ENCODE measurements around the gene FNTB. TPM values are rescaled to one million over a fixed set of nuclear protein-coding genes. Genes with fewer than 3 reads are reported as not detected.

The FNTB gene
- polyA plus RNA-seq, 1 experiment = 17.3 TPM

GRCh38 chr14:65001723-65002122 lies 15.0 kb downstream of the FNTB start:
- H3K4me3 ChIP-seq (ENCODE audit: low read depth, low read length) = no peak overlapping the region
- ChIA-PET POLR2A (interaction anchor here (0.6 kb wide), 1 partner anchor 564 kb away, joined by 3 read pairs; no protein-coding TSS in a partner anchor), CTCF (interaction anchor here (1.0 to 10.6 kb wide), 2 partner anchors 7 to 18 kb away, joined by 3 to 91 read pairs; no protein-coding TSS in a partner anchor)
- H3K27me3 ChIP-seq (ENCODE audit: control insufficient read depth, insufficient read depth, low read length) = no peaks in the 10 kb centered on the region
- H3K27ac ChIP-seq (ENCODE audit: low read depth, low read length) = no peak overlapping the region
- TF ChIP-seq, protein P1, sequence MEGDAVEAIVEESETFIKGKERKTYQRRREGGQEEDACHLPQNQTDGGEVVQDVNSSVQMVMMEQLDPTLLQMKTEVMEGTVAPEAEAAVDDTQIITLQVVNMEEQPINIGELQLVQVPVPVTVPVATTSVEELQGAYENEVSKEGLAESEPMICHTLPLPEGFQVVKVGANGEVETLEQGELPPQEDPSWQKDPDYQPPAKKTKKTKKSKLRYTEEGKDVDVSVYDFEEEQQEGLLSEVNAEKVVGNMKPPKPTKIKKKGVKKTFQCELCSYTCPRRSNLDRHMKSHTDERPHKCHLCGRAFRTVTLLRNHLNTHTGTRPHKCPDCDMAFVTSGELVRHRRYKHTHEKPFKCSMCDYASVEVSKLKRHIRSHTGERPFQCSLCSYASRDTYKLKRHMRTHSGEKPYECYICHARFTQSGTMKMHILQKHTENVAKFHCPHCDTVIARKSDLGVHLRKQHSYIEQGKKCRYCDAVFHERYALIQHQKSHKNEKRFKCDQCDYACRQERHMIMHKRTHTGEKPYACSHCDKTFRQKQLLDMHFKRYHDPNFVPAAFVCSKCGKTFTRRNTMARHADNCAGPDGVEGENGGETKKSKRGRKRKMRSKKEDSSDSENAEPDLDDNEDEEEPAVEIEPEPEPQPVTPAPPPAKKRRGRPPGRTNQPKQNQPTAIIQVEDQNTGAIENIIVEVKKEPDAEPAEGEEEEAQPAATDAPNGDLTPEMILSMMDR (IDR thresholded peaks at IDR 0.05; ENCODE audit: low read depth, low read length) = no peak
- no peaks in the 10 kb centered on the region for H3K9me3 ChIP-seq (ENCODE audit: control insufficient read depth, insufficient read depth, low read length)
- DNase-seq (ENCODE audit: low read depth, low spot score) = no peak

DNA sequence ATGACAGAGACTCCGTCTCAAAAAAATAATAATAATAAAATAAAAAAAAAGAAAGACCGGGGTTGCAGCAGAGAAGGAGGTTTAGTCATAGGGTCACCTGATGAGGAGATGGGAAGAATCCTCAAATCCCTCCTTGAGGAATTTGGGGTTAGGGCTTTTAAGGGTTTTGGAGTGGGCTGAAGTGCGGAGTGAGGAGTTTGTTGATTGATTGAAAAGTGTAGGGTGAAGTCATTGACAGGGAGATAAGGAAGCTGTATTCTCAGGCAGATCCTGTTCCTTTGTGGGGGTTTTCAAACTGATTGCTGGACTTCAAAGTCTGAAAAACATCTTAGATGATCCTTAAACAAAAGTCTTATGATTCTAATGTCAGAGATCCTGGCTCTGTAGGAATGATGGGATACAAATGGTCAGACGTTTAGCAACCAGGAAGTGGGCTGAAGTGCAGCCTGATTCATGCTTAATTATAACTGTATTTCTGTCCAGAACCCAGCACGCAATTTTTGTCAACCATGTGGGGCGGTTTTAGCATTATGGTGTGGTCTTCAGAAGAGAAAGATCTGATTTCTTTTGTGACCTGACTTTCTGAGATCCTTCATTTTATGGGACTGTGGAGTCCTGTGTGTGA lies 16.0 kb downstream of the FNTB start:
- TF ChIP-seq, protein P1 (IDR thresholded peaks at IDR 0.05; ENCODE audit: low read depth, low read length) = no peak
- ChIA-PET CTCF (interaction anchor here (1.0 to 10.6 kb wide), 2 partner anchors 8 to 17 kb away, joined by 3 to 91 read pairs; no protein-coding TSS in a partner anchor), POLR2A (no interaction called here)
- no peak overlapping the region for H3K4me3 ChIP-seq (ENCODE audit: low read depth, low read length)
- peak overlapping the region; percentile 62 for H3K27ac ChIP-seq (ENCODE audit: low read depth, low read length)
- H3K9me3 ChIP-seq (ENCODE audit: control insufficient read depth, insufficient read depth, low read length) = no peaks in the 10 kb centered on the region
- DNase-seq (ENCODE audit: low read depth, low spot score) = no peak
- H3K27me3 ChIP-seq (ENCODE audit: control insufficient read depth, insufficient read depth, low read length) = no peaks in the 10 kb centered on the region

DNA sequence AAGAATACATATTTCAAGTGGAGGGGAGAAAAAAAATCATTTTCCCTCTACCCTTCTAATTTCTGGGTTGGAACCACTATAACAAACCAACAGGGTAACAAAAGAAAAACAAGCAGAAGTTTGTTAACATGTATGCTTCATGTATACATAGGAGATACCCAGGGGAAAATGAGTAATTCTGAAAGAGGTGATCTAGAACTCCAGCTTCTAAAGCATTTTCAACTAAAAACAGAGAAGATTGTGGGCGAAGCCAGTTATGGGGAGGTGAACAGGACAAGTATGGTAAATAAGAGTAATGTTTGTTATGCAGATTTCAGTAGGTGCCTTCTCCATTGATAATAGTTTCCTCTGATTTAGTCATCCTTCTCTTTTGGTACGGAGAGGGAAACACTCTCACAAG lies 16.7 kb downstream of the FNTB start:
- H3K27ac ChIP-seq (ENCODE audit: low read depth, low read length) = no peak overlapping the region
- no peak overlapping the region for H3K4me3 ChIP-seq (ENCODE audit: low read depth, low read length)
- ChIA-PET POLR2A (no interaction called here), CTCF (interaction anchor here (10.6 kb wide), 1 partner anchor 16 kb away, joined by 91 read pairs; no protein-coding TSS in a partner anchor)
- no peaks in the 10 kb centered on the region for H3K9me3 ChIP-seq (ENCODE audit: control insufficient read depth, insufficient read depth, low read length)
- TF ChIP-seq, protein P1 (IDR thresholded peaks at IDR 0.05; ENCODE audit: low read depth, low read length) = no peak
- no peak for DNase-seq (ENCODE audit: low read depth, low spot score)
- H3K27me3 ChIP-seq (ENCODE audit: control insufficient read depth, insufficient read depth, low read length) = no peaks in the 10 kb centered on the region

DNA sequence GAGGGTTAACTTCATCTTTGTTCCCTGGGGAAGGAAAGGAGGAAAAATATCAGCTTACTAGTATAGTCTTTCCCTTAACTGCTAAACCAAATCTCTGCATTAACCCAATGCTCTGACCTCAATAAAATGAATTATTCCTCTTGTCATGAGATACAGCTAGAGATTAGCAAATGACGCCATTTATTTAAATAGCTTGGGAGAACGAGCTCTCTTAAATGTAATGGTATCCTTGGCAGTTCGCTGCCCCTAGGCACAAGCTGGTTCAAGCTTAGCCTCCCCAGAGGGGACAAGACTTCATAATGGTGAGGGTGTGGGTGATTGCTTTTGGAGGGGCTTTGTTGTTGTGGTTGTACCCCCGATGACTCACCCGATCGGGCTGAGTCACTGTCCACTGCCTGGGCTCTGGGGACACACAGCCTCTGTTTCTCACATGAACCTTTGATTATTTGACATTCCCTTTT lies 19.6 kb downstream of the FNTB start:
- no peak for DNase-seq (ENCODE audit: low read depth, low spot score)
- Histone ChIP-seq H3K27me3 (ENCODE audit: control insufficient read depth, insufficient read depth, low read length) (no peaks in the 10 kb centered on the region), H3K27ac (ENCODE audit: low read depth, low read length) (no peak overlapping the region), H3K4me3 (ENCODE audit: low read depth, low read length) (no peak overlapping the region), H3K9me3 (ENCODE audit: control insufficient read depth, insufficient read depth, low read length) (no peaks in the 10 kb centered on the region)
- POLR2A ChIA-PET = interaction anchor here (1.2 to 2.1 kb wide), 2 partner anchors 11 to 19 kb away, joined by 3 to 5 read pairs; partner anchors contain the start of gene FNTB
- CTCF ChIA-PET = interaction anchor here (1.3 to 10.6 kb wide), 2 partner anchors 13 to 22 kb away, joined by 5 to 91 read pairs; no protein-coding TSS in a partner anchor
- TF ChIP-seq, protein P1 (IDR thresholded peaks at IDR 0.05; ENCODE audit: low read depth, low read length) = no peak

- no peak overlapping the region for H3K27ac ChIP-seq (ENCODE audit: low read depth, low read length)
Measured at GRCh38 chr14:65007202-65007601, 20.5 kb downstream of the FNTB start.

More at GRCh38 chr14:65007202-65007601, 20.5 kb downstream of the FNTB start:
- DNase-seq (ENCODE audit: low read depth, low spot score) = no peak
- CTCF ChIA-PET = interaction anchor here (1.0 to 10.6 kb wide), 2 partner anchors 12 to 23 kb away, joined by 3 to 91 read pairs; no protein-coding TSS in a partner anchor
- Histone ChIP-seq H3K9me3 (ENCODE audit: control insufficient read depth, insufficient read depth, low read length) (no peaks in the 10 kb centered on the region), H3K27me3 (ENCODE audit: control insufficient read depth, insufficient read depth, low read length) (no peaks in the 10 kb centered on the region), H3K4me3 (ENCODE audit: low read depth, low read length) (no peak overlapping the region)
- TF ChIP-seq, protein P1 (IDR thresholded peaks at IDR 0.05; ENCODE audit: low read depth, low read length) = no peak
- POLR2A ChIA-PET = no interaction called here
